GM12878 (cell line): Measurements from ENCODE around the gene FOXG1. TPM values are rescaled to one million over a fixed set of nuclear protein-coding genes. Genes with fewer than 3 reads are reported as not detected.
A peak's percentile ranks its signal among the peaks of the same experiment; 100 is the strongest.

Source experiments
- ATAC-seq: fragments of 200-7000 bp; cut with Tn5 transposase; 3 replicates; pipeline ENCODE4 v1.9.1; 2020; ENCODE audit warnings: mild to moderate bottlenecking, moderate library complexity
- BruUV-seq: library from RNA; stranded (reverse); fragments of 400-500 nt; replicated peaks from 2 replicates; lab custom pipeline; 2021; lab: Mats Ljungman, UMichigan
- CTCF ChIA-PET: fragments of 300-600 bp; sonication (Branson Sonifier 250); formaldehyde crosslinking; extraction: SDS; loops from one replicate; lab custom pipeline; 2021; ENCODE audit warnings: inconsistent platforms; lab: Yijun Ruan, JAX
- POLR2A ChIA-PET: fragments of 350-600 bp; formaldehyde crosslinking; extraction: SDS; loops from one replicate; lab custom pipeline; 2021; ENCODE audit warnings: inconsistent platforms; lab: Charles Lee
- RAD21 ChIA-PET: fragments of 300-600 bp; sonication (Branson Sonifier 250); formaldehyde crosslinking; loops from one replicate; lab custom pipeline; 2023; ENCODE audit warnings: antibody characterized with exemption; ENCODE audit not compliant: unreplicated experiment; lab: Charles Lee
- SMC1A ChIA-PET: fragments of 300-600 bp; sonication (Branson Sonifier 250); formaldehyde crosslinking; loops from one replicate; lab custom pipeline; 2023; ENCODE audit not compliant: unreplicated experiment, uncharacterized antibody; lab: Charles Lee
- DNase-seq: peaks from one replicate; pipeline ENCODE4 v3.0.0-alpha.2; 2011; ENCODE audit warnings: low read depth, low spot score
- FAIRE-seq: peaks from 3 replicates; lab custom pipeline; 2011; peaks lifted over from hg19 to GRCh38; lab: Jason Lieb, UNC
- H2AFZ ChIP-seq: 2 replicates; pipeline ENCODE4 v1.6.0; 2011; ENCODE audit warnings: low read depth, low read length, control low read depth; ENCODE audit not compliant: control insufficient read depth
- H3K27ac ChIP-seq: 2 replicates; pipeline ENCODE4 v1.5.1; 2011; ENCODE audit warnings: control low read depth; ENCODE audit not compliant: control insufficient read depth, insufficient read depth
- H3K27me3 ChIP-seq, 2 experiments: replicated peaks in 1 of 2; 2 replicates each; pipeline versions ENCODE4 v1.6.0 to v1.6.1; 2011; ENCODE audit warnings: low read length in 1 of 2; ENCODE audit not compliant: control insufficient read depth in 2 of 2, insufficient read depth in 2 of 2
- H3K36me3 ChIP-seq, 2 experiments: 2 replicates each; pipeline ENCODE4 v1.5.1; 2011; ENCODE audit warnings: low read length in 1 of 2; ENCODE audit not compliant: control insufficient read depth in 2 of 2, insufficient read depth in 2 of 2
- H3K4me1 ChIP-seq: 2 replicates; pipeline ENCODE4 v1.6.1; 2011; ENCODE audit warnings: mild to moderate bottlenecking, low read length, moderate library complexity, mixed read lengths; ENCODE audit not compliant: control insufficient read depth, insufficient read depth
- H3K4me2 ChIP-seq: 2 replicates; pipeline ENCODE4 v1.6.0; 2011; ENCODE audit warnings: control low read depth; ENCODE audit not compliant: control insufficient read depth, insufficient read depth
- H3K4me3 ChIP-seq: fragments of 200-600 bp; sonication (generic); 2 replicates; pipeline ENCODE4 v1.5.1; 2016
- H3K79me2 ChIP-seq: 2 replicates; pipeline ENCODE4 v1.6.0; 2011; ENCODE audit warnings: low read length; ENCODE audit not compliant: control insufficient read depth, insufficient read depth
- H3K9ac ChIP-seq: 2 replicates; pipeline ENCODE4 v1.8.0; 2011; ENCODE audit warnings: low read length, control low read depth, mixed read lengths; ENCODE audit not compliant: control insufficient read depth, insufficient read depth
- H3K9me3 ChIP-seq: replicated peaks from 3 replicates; pipeline ENCODE4 v1.5.1; 2011; ENCODE audit warnings: mild to moderate bottlenecking, low read length; ENCODE audit not compliant: control insufficient read depth, insufficient read depth
- H4K20me1 ChIP-seq: 2 replicates; pipeline ENCODE4 v1.6.0; 2011; ENCODE audit not compliant: control insufficient read depth, insufficient read depth
- BACH1 ChIP-seq: fragments of 450-650 bp; IDR thresholded peaks from 2 replicates; pipeline ENCODE4 v1.6.1; 2017; ENCODE audit warnings: mild to moderate bottlenecking, borderline replicate concordance
- ESRRA ChIP-seq: IDR thresholded peaks from 2 replicates; pipeline ENCODE4 v1.6.1; 2012; ENCODE audit warnings: mild to moderate bottlenecking, low read length, improper control_type of control experiment
- LARP7 ChIP-seq: fragments of 450-650 bp; IDR thresholded peaks from 2 replicates; pipeline ENCODE4 v1.6.1; 2017; ENCODE audit warnings: mild to moderate bottlenecking
- MEF2B ChIP-seq: fragments of 450-650 bp; IDR thresholded peaks from 2 replicates; pipeline ENCODE4 v1.6.1; 2018; ENCODE audit warnings: mild to moderate bottlenecking, moderate library complexity; ENCODE audit not compliant: partially characterized antibody, poor library complexity, severe bottlenecking
- MTA2 ChIP-seq: fragments of 450-650 bp; IDR thresholded peaks from 2 replicates; pipeline ENCODE4 v1.6.1; 2016; ENCODE audit warnings: low read depth, mild to moderate bottlenecking, moderate library complexity
- in situ Hi-C: fragments of 300-500 bp; cut with MboI; formaldehyde crosslinking; loops from 9 replicates; pipeline ENCODE4 v1.14.3; 2018; ENCODE audit warnings: mixed read lengths
- intact Hi-C: fragments of 100-400 bp; cut with micrococcal nuclease; formaldehyde crosslinking; loops from one replicate; pipeline ENCODE4 v1.14.2; 2022; ENCODE audit not compliant: unreplicated experiment
- polyA plus RNA-seq, 11 experiments: library from polyadenylated mRNA; depleted of rRNA in 4 of 11; unstranded in 6 of 11; stranded (reverse) in 5 of 11; fragments of >200 nt; fragmentation: Nextera tagmentation in 4 of 11; fragmentation: Illumina TruSeq in 1 of 11; extraction: Ambion mirVana in 4 of 11; extraction: Trizol in 1 of 11; gene quantifications; 1 replicate in 1 of 11; 2 replicates in 10 of 11; pipeline versions ENCODE4 v1.2.1 to v1.2.3, GENCODE V29; 2011 to 2016; ENCODE audit warnings: inconsistent platforms in 2 of 11, missing spikeins in 2 of 11, low read depth in 1 of 11
- total RNA-seq, 4 experiments: library from RNA; depleted of rRNA in 3 of 4; stranded (reverse); fragments of >200 nt in 3 of 4; fragmentation: Illumina TruSeq in 1 of 4; extraction: Trizol in 1 of 4; gene quantifications; 2 replicates each; pipeline versions ENCODE4 v1.2.1 to v1.2.3, GENCODE V29; 2013 to 2021
- TF ChIP-seq, protein P1 (sequence below): IDR thresholded peaks from 2 replicates; pipeline ENCODE4 v1.6.1; 2011; ENCODE audit warnings: borderline replicate concordance, low read depth, mild to moderate bottlenecking, moderate library complexity, low read length; ENCODE audit not compliant: insufficient read depth, poor library complexity, severe bottlenecking
- TF ChIP-seq, protein P2 (sequence below): fragments of 150-350 bp; IDR thresholded peaks from 2 replicates; pipeline ENCODE4 v1.6.1; 2016; ENCODE audit warnings: low read depth, low read length

FOXG1 gene
- total and polyA plus RNA-seq, 10 of the 15 experiments (the other 5 are each of a cell fraction or from before 2014, with no cell fraction given): 0.04 to 0.44 (median 0.06) TPM; not detected in 1

DNA sequence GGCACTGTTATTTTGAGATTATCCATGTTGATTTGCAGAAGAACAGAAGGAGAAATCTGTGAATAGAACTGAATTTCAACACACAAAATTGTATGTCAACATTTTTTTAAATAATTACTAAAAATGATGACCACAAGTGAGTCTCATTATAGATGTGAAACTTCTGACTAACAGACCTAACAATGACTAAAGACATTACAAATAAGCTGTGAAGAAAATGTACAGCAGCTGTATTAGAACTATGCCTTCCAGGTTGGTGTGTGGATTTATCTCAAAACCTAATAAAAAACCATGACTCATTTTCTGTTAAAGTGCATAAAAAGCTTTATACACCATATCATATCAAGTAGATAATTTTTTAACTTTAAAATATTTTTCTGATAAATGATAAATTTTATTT lies 22.5 kb upstream of the FOXG1 start:
- no peaks in the 10 kb centered on the region for H3K9me3 ChIP-seq
- intact Hi-C loops: no loop called here
- ChIA-PET SMC1A (no interaction called here), RAD21 (no interaction called here), CTCF (interaction anchor here (1.2 kb wide), 1 partner anchor 10 kb away, joined by 3 read pairs; no protein-coding TSS in a partner anchor), POLR2A (no interaction called here)
- ATAC-seq (no peak), DNase-seq (no peak), FAIRE-seq (no peak)
- no peak overlapping the region for H3K9ac ChIP-seq
- H2AFZ ChIP-seq: no peak overlapping the region
- H3K79me2 ChIP-seq: no peaks in the 10 kb centered on the region
- H3K4me3 ChIP-seq: no peak overlapping the region
- no peaks in the 10 kb centered on the region for H3K4me1 ChIP-seq
- H4K20me1 ChIP-seq: no peaks in the 10 kb centered on the region
- no peaks in the 10 kb centered on the region for H3K27me3 ChIP-seq
- no peak overlapping the region for H3K4me2 ChIP-seq
- TF ChIP-seq MTA2 (peak; percentile 27; the same call in 1 of the 2 replicates), MEF2B (no peak), BACH1 (no peak), ESRRA (no peak), LARP7 (no peak)
- TF ChIP-seq, protein P1, sequence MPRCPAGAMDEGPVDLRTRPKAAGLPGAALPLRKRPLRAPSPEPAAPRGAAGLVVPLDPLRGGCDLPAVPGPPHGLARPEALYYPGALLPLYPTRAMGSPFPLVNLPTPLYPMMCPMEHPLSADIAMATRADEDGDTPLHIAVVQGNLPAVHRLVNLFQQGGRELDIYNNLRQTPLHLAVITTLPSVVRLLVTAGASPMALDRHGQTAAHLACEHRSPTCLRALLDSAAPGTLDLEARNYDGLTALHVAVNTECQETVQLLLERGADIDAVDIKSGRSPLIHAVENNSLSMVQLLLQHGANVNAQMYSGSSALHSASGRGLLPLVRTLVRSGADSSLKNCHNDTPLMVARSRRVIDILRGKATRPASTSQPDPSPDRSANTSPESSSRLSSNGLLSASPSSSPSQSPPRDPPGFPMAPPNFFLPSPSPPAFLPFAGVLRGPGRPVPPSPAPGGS: no peak
- TF ChIP-seq, protein P2, sequence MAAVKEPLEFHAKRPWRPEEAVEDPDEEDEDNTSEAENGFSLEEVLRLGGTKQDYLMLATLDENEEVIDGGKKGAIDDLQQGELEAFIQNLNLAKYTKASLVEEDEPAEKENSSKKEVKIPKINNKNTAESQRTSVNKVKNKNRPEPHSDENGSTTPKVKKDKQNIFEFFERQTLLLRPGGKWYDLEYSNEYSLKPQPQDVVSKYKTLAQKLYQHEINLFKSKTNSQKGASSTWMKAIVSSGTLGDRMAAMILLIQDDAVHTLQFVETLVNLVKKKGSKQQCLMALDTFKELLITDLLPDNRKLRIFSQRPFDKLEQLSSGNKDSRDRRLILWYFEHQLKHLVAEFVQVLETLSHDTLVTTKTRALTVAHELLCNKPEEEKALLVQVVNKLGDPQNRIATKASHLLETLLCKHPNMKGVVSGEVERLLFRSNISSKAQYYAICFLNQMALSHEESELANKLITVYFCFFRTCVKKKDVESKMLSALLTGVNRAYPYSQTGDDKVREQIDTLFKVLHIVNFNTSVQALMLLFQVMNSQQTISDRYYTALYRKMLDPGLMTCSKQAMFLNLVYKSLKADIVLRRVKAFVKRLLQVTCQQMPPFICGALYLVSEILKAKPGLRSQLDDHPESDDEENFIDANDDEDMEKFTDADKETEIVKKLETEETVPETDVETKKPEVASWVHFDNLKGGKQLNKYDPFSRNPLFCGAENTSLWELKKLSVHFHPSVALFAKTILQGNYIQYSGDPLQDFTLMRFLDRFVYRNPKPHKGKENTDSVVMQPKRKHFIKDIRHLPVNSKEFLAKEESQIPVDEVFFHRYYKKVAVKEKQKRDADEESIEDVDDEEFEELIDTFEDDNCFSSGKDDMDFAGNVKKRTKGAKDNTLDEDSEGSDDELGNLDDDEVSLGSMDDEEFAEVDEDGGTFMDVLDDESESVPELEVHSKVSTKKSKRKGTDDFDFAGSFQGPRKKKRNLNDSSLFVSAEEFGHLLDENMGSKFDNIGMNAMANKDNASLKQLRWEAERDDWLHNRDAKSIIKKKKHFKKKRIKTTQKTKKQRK: no peak
- H3K36me3 ChIP-seq: no peaks in the 10 kb centered on the region
- no TSS peak for BruUV-seq
- H3K27ac ChIP-seq: no peak overlapping the region
- in situ Hi-C loops: no loop called here
